Astrocyte (in vitro differentiated cells and primary cell): ENCODE data around the gene PCCA.

Source experiments
- CTCF ChIP-seq: IDR thresholded peaks from 2 replicates; pipeline ENCODE4 v1.5.1; 2011; ENCODE audit warnings: low read depth, mild to moderate bottlenecking, inconsistent platforms, low read length, moderate library complexity; ENCODE audit not compliant: insufficient read depth
- EZH2 ChIP-seq: IDR thresholded peaks from 2 replicates; pipeline ENCODE4 v1.6.1; 2012; ENCODE audit warnings: mild to moderate bottlenecking, low read length, inconsistent platforms; ENCODE audit not compliant: insufficient read depth

GRCh38 chr13:100526318-100527000 lies 437.6 kb downstream of the PCCA start:
- TF ChIP-seq CTCF (no peak), EZH2 (no peak)
